Activated CD4-positive, CD25-positive, alpha-beta regulatory T cell (primary cell): ENCODE measurements around the gene UAP1.
"Not testable (repeated sequence)": the region's sequence is repeated elsewhere in the genome, so short reads cannot be mapped to it uniquely, and the experiment has no call there.

Experiments
- DNase-seq, 4 experiments: peaks; one replicate each; lab custom pipeline; 2025; lab: John Stamatoyannopoulos, UW

The UAP1 gene

DNA sequence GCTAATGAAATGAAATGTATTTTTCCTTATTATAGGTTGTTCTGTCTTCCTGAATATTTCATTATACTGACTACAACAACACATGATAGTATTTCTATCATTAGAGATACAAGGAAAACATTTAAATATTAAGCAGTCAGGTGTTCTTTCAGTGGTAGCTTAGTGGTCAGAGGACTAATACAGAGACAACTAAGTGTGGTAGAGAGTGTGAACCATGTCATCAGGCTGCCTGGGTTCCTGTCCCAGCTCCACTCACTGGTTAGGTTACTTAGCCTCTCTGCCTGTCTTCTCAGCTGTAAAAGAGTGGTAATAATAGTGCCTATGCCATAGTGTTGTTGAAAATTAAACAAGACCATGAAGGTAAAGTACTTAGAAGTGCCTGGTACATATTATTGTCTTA is 3.9 kb downstream of the UAP1 start:
- no peak for DNase-seq

DNA sequence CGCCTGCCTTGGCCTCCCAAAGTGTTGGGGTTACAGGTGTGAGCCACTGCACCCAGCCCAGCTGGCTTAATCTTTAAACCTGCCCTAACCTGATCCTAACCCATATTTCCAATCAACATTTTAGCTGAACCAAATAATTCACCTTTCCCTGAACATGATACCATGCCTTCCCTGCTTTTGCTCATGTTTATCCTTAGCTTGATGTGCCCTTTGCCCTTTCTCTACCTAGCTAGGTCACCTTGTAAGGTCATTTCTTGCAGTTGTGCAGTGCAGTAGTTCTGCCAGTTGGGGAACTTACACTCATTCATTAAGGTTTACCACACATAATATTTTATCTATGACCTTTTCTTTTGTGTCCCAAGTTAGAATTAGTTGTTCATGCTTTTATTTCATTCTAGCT is 5.3 kb downstream of the UAP1 start:
- DNase-seq, result no peak

DNA sequence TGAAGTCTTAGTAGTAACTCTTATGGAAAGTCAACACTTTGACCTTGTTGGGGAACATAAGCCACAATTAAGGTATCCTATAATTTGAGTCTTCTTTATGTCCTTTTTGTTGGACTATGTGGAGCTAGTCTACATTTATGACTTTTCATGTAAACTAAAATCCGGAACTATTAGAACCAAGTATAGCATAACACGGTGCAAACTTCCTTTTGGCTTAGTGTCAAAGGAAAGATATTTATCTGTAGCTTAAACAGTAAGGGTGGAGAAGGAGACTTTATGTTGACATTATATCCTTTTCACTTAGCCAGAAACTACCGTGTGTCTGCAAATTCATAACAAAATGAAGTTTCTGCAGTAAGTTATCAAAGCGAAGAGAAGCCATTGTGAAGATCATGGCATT is 7.3 kb downstream of the UAP1 start:
- DNase-seq, result no peak

DNA sequence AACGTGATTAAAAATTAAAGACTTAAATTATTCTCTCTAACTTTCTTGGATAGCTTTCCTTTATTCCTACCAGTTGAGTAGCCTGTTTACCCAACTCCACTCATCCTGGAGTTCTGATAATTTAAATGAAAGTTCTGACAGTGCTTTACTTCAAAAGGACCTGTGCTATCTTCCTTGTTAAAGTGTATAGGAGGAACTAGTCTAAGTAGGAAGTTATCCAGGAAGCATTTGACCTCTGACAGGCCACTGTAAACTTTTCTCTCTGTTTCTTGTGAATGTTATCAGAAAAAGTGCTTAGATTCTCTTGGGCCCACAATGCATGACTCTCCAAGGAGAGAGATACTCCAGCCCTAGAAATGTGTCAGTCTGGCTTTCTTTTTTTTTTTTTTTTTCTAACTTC is 9.2 kb downstream of the UAP1 start:
- no peak for DNase-seq

DNA sequence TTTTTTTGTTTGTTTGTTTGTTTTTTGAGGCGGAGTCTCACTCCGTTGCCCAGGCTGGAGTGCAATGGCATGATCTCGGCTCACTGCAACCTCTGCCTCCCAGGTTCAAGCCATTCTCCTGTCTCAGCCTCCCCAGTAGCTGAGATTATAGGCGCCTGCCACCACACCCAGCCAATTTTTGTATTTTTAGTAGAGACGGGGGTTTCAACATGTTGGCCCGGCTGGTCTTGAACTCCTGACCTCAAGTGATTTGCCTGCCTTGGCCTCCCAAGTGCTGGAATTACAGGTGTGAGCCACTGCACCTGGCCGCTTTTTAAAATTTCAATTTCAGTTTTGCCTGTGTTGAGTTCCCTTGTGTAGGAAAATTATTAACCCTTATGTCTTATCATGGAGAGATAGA is 9.6 kb downstream of the UAP1 start:
- not testable (repeated sequence) for DNase-seq

DNA sequence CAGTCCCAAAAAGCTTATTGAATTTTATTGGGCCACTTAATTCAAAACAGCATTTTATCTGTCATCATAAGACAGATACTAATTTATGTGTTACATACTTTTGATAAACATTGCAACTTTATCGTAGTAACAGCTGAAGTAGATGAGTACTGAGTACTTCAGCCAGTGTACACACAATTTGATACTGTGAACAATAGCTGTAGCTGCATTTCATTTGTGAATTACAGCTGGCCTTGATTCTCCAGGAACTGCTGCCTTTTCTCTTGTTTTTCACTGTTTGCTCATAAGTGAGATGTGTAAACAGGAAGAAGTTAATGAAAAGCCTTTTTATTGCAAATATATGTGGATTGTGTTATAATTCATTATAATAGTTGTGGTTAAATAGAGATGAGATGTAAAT is 10.2 kb downstream of the UAP1 start:
- no peak for DNase-seq

DNA sequence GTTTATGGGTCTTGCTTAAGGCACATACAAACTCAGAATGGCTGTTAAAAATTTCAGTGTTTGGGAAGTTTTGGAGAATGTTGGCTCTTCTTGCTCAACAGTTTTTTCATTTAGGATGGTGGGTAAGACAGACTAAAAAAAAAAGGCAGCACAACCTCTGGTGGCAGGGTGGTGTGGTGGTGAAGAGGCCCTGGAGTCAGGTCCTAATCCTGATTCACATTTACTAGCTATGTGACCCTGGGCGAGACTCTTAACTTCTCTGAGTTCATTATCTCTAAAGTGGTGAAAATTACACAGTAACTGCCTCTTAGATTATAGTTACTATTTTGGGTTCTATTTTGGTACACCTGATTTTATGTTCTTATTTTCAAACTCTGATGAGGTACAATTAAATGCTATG is 11.6 kb downstream of the UAP1 start:
- no peak for DNase-seq

DNA sequence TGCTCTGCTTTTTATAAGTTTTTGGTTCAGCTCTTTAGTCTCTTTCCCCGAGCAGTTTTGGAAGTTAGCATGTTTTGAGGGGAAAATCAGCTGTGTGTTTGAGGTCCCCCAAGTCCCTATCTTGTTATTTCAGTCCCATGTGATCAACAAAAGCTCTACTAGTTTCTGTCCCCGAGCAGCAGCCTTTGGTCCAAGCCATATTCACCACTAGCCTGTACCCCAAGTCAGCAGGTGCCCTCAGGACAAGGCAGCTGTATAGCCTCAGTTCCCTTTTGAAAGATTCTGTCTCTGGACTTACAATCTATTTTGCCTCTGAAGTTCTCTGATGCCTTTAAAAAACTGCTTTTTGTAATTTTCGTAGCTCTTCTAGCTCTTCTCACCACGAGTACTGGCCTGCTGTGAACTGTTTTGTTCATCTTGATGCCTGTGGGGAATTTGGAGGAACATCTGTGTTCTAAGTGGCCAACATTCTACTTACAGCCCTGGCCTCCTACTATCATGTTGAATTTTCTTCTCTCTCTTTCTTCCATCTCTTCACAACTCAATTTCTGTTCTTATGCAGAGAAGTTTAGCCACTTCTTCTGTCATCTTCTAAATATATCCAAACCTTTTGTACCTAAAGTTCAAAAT is 16.7 kb downstream of the UAP1 start:
- DNase-seq, result no peak

DNA sequence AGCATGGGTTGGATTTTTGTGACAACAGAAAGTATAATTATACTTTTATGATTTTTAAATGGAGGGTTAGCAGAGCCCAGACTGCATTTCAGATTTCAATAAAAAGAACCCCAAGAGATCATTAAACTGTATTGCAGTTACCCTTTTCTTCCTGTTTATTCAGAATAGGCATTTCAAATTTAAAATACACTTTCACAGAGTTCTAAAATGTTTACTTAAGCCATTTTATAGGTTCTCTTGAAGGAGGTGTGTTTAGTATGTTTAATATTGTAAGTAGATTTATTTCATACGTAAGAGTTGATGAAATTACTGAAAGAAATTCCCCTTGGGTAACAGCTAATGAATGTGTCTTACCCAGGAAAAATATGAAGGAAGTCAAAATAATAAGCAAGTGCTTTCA is 17.4 kb downstream of the UAP1 start:
- no peak for DNase-seq

DNA sequence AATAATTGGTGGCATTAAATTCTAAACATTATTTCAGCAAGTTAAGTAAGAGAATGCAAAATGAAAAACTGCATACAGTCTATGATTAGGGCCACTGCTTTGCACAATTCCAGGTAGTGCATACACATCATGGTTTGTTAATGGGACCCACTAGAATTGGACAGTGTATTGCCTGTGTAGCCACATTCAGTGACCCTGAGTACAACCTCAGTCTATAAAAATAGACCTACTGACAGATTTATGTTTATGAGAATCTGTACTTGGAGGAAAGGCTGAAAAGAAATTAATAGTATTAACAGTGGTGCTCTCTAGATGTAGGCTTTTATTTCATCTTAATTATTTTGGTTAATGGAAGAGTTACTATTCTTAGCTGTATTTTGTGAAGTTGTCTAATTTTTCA is 18.8 kb downstream of the UAP1 start:
- DNase-seq, result no peak

DNA sequence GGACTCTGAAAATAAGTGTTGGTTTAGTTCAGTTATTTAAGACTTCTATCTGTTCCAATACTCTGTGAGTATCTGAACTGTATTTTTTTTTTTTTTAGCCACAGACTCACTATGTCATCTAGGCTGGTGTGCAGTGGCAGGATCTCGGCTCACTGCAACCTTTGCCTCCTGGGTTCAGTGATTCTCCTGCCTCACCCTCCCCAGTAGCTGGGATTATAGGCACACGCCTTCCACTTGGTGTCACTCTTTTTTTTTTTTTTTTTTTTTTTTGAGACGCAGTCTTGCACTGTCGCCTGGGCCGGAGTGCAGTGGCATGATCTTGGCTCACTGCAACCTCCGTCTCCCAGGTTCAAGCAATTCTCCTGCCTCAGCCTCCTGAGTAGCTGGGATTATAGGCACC is 21.4 kb downstream of the UAP1 start:
- not testable (repeated sequence) for DNase-seq

DNA sequence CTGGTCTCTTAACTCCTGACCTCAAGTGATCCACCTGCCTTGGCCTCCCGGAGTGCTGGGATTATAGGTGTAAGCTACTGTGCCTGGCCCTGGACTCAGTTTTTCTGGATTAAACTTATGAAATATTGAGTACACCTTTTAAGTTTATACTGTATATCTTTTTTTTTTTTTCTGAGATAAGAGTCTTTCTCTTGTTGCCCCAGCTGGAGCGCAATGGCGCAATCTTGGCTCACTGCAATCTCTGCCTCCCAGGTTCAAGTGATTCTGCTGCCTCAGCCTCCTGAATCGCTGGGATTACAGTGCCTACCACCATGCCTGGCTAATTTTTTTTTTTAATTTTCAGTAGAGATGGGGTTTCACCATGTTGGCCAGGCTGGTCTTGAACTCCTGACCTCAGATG is 23.6 kb downstream of the UAP1 start:
- not testable (repeated sequence) for DNase-seq

DNA sequence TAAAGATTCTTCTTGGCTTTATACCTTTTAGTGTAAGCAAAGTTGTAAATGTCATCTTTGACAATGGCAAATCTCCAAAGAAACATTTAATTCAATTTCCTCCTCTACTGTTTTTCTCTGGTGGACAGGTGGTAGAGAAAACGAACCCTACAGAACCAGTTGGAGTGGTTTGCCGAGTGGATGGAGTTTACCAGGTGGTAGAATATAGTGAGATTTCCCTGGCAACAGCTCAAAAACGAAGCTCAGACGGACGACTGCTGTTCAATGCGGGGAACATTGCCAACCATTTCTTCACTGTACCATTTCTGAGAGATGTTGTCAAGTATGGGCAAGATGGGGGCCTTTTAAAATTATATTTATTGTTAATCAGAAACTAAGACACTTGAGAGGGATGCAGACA is 25.8 kb downstream of the UAP1 start:
- no peak for DNase-seq

DNA sequence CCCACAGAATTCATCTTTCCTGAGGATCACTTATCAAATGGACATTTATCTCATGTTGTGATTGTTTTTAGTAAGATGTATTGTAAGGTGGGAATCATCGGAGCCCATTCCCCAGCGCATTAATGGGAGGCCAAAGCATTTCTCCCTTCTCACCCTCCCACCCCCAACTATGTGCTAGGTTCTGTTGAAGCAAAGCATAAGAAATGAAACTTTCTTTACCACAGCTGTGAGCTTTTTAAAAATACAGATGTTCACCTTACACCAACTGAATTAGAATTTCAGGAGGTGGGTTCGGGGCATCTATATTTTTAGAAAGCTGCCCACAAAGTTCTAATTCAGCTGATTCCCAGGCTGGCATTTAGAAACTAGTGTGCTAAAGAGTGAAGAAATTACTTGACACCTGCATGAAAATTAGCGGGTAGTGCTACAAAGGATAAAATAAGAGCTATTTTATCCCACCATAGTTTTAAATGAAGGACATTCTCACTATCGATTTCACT is 26.3 kb downstream of the UAP1 start:
- DNase-seq, result no peak

DNA sequence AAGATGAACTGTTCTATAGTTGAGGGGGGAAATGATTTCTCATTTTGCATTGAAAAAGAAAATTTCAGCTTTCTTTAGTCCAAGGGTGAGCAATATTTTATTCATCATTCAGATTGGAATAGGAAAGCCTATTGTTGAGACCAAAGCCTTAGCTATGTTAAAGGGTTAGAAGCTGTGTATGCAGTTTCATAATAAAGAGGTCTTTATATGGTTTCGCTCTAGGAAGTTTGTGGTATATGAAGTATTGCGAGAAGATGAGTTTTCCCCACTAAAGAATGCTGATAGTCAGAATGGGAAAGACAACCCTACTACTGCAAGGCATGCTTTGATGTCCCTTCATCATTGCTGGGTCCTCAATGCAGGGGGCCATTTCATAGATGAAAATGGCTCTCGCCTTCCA is 28.6 kb downstream of the UAP1 start:
- no peak for DNase-seq

DNA sequence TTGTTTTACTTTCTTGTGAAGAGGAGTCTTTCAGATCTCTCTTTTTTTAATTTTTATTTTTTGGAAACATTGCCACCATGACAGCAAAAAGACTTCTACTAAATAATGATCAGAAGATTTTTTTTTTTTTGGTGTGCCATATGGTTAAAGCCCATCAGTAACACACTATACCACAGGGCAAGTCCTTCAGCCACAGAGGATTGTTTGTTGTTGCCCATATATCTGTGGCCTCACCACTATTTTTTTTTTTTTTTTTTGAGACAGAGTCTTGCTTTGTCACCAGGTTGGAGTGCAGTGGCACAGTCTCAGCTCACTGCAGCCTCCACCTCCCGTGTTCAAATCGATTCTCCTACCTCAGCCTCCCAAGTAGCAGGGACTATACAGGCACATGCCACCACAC is 29.2 kb downstream of the UAP1 start:
- DNase-seq, result no peak

DNA sequence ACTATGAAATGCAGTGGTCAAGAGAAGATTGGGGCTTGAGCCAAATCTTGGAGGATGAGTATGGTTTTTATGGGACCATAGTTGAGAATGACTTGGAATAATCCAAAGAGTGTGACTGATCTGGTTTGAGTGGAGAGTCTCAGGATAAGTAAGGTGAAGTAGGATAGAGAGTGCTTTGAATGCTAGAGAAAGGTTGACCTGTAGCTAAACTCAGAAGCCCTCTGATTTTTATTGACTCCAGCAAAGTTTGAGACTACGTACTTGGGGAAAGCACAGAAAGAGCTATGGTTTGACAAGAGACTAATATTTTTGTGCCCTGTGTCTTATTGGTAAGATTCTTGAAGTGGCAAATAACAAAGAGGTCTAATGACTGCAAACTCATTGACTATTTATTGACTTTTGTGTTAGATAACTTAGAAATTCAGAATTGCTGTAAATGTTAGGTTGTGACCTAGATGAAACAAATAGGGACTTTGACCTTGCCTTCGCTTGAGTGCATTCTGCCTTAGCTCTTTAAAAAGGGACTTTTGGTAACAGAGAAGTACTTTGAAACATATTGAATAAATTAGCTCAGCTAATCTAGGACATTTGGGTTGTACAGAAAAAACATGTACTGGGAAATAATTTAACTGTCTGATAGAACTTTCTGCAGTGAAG is 35.1 kb downstream of the UAP1 start:
- no peak for DNase-seq

DNA sequence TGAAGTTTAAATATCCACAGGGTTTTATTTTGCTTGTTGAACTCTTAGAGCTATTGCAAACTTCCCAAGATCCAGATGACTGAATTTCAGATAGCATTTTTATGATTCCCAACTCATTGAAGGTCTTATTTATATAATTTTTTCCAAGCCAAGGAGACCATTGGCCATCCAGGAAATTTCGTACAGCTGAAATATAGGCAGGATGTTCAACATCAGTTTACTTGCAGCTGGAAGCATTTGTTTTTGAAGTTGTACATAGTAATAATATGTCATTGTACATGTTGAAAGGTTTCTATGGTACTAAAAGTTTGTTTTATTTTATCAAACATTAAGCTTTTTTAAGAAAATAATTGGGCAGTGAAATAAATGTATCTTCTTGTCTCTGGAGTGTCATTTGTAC is 37.9 kb downstream of the UAP1 start:
- no peak for DNase-seq

DNA sequence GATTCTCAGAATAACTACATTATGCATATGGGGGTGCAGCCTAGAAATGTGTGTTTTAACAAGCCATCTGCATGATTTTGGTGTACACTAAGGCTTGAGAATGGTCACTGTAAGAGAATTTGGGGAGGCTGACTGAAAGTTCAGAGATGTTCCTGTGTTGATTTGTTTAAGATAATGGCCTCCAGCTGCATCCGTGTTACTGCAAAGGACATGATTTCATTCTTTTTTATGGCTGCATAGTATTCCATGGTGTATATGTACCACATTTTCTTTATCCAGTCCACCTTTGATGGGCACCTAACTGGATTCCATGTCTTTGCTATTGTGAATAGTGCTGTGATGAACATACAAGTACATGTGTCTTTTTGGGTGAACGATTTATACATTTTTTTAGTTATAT is 41.6 kb downstream of the UAP1 start:
- DNase-seq, result not testable (repeated sequence)

DNA sequence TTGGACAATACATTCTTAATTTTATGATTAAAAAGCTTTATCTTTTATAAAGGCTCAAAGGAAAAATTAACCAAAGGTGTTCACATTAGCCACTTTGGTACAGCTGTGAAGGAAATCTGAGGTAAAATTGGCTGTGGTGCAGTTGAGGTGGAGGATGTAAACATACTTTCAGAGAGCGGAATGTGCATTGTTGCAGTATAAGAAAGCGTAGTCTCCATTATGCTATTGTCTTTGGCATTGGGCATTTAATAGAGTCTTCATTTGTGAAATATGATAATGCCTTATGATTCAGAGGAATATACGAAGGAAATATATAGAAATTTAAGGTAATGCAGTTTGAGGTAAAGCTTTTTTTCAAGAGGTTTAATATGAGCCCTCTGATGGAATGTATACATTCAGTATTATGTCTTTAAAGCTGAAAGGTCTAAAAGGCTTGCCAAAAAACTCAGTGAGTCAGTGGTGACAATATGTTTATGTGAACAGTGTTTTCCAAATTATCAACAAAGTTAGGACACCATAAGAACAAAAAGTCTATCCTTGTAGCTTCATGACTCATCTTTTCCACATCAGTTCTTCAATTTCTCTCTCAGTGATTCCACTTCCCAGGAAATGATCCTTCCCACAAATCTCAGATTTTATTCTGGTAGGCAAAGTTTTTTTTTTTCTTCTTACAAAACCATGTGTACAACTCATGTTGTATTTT is 43.9 kb downstream of the UAP1 start:
- no peak for DNase-seq

DNA sequence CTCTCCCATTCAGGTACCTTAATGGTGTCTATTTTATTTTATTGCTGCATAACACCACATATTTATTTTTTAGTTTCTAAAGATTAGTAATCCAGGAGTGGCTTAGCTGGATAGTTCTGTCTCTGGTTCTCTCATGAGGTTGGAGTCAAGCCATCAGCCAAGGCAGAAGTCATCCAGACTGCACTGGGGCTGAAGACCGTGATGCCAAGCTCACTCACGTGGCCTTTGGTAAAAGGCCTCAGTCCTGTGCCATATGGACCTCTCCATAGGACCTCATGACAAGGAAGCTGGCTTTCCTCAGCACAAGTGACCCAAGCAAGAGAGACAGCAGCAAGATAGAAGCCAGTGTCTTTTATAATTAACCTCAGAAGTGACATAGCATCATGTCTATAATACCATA is 47.8 kb downstream of the UAP1 start:
- DNase-seq, result no peak

DNA sequence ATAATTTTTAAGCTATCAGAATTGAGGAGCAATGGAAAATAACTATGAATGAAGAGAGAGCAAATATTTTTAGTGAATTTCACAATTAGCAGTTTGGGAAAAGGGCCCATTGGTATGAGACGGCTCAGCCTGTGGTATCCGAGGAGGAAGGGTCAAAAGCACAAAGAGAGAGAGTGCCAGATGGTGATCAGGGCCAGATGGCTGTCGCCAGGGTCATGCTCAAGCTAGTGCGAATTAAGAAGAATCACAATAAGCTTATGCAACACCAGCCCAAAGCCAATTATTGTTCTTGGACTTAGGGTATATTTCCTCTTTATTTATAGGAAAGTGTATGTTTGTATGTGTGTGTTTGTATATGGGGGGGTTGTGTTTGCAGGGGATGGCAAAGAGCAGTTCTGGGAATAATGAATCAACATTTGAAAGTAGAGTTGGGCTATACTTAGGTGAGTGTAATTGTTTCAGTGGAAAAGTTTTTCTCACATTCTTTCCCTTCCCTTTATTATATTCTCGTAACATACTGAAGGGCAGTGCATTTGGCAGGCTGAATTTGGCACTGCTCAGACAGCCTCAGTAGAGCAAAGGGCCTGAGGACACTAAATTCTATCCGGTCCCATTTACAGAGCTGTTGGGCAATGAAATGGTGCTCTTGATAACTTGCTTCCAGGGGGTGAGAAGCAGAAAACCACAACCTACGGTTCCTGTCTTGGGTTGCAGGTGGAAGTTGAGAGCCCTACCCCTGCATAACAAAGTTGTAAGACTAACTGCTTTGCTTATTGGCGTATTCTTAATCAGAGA is 51.3 kb downstream of the UAP1 start:
- no peak for DNase-seq

DNA sequence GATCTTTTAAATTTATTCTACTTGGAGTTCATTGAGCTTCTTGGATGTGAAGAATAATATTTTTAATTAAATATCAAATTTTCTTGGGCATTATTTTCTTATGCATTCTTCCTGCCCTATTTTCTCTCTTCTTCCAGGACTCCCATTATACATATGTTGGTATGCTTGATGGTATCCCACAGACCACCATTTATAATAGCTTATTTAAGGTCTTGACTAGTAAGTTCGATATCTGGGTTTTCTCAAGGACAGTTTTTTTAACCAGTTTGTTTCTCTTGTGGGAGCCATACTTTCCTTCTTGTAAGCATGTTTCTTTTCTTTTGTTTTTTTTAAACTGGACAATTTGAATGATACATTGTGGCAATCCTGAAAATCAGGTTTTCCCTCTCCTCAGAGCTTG is 55.3 kb downstream of the UAP1 start:
- DNase-seq, result no peak
